ENCODE measurements around the gene PCDHGA12.
"Not testable (repeated sequence)": the region's sequence is repeated elsewhere in the genome, so short reads cannot be mapped to it uniquely, and the experiment has no call there.

PCDHGA12 gene

GRCh38 chr5:141430332-141431113 is at the start of gene PCDHGA12:
TSS of gene PCDHGA12 (plus strand) at chr5:141430507. CDS start at chr5:141430760, 253 bp downstream.
- DNase-seq (ENCODE audit: low spot score), result no peak

GRCh38 chr5:141382469-141383294 is 47.6 kb upstream of the PCDHGA12 start, which contains the start of gene PCDHGA7:
TSS of gene PCDHGA7 (plus strand) at chr5:141382742. CDS start at chr5:141382900, 158 bp downstream.
- DNase-seq (ENCODE audit: low spot score), result no peak

- no peak for DNase-seq (ENCODE audit: low spot score)
Measured at GRCh38 chr5:141383345-141383744, 47.0 kb upstream of the PCDHGA12 start.

GRCh38 chr5:141384471-141385267 is 45.6 kb upstream of the PCDHGA12 start:
- no peak for DNase-seq (ENCODE audit: low spot score)

DNA sequence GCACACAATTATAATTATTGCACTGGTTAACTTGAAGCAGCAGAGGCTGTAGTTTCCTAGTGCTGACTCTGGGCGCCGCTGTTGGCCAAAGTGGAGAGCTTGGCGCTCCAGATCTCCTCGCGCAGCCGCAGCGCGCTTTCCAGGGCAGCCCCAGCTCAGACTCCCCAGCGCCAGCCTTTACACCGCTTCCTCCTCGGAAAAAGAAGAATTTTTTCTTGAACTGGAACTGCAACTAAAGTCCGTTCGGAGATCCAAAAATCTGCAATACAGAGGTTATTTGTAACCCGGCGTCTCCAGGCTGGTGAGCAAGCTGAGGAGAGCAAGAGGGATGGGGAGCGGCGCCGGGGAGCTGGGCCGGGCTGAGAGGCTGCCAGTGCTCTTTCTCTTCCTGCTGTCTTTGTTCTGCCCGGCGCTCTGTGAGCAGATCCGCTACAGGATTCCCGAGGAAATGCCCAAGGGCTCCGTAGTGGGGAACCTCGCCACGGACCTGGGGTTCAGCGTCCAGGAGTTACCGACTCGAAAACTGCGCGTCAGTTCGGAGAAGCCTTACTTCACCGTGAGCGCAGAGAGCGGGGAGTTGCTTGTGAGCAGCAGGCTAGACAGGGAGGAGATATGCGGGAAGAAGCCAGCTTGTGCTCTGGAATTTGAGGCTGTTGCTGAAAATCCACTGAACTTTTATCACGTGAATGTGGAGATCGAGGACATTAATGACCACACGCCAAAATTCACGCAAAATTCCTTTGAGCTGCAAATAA is 42.6 kb upstream of the PCDHGA12 start, which contains the start of gene PCDHGB4:
PCDHGB4 (plus strand) TSS at position 142 of the 755 bp plus-strand sequence; CDS start at position 329, 187 bp downstream.
- DNase-seq (ENCODE audit: low spot score), result not testable (repeated sequence)

DNA sequence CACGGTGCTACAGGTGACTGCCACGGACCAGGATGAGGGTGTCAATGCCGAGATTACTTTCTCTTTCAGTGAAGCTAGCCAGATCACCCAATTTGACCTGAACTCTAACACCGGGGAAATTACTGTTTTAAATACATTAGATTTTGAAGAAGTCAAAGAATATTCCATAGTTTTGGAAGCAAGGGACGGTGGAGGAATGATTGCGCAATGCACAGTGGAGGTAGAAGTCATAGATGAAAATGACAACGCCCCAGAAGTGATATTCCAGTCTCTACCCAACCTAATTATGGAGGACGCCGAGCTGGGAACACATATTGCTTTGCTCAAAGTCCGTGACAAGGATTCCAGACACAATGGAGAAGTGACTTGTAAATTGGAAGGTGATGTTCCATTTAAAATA is 41.6 kb upstream of the PCDHGA12 start:
- no peak for DNase-seq (ENCODE audit: low spot score)

DNA sequence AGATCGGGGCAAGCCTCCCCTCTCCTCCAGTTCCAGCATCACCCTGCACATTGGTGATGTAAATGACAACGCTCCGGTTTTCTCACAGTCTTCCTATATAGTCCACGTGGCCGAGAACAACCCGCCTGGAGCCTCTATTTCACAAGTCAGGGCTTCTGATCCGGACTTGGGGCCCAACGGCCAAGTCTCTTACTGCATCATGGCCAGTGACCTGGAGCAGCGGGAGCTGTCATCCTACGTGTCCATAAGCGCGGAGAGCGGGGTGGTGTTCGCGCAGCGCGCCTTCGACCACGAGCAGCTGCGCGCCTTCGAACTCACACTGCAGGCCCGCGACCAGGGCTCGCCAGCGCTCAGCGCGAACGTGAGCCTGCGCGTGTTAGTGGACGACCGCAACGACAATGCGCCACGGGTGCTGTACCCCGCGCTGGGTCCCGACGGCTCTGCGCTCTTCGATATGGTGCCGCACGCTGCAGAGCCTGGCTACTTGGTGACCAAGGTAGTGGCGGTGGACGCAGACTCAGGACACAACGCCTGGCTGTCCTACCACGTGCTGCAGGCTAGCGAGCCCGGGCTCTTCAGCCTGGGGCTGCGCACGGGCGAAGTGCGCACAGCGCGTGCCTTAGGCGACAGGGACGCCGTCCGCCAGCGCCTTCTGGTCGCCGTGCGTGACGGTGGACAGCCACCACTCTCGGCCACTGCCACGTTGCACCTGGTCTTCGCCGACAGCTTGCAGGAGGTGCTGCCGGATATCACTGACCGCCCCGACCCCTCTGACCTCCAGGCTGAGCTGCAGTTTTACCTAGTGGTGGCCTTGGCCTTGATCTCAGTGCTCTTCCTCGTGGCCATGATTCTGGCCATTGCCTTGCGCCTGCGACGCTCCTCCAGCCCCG is 40.9 kb upstream of the PCDHGA12 start:
- DNase-seq (ENCODE audit: low spot score), result no peak

- no peak for DNase-seq (ENCODE audit: low spot score)
Measured at GRCh38 chr5:141392429-141393198, 37.7 kb upstream of the PCDHGA12 start, which contains the start of gene PCDHGA8. TSS of gene PCDHGA8 (plus strand) at chr5:141392633. CDS start at chr5:141392814, 181 bp downstream.

DNA sequence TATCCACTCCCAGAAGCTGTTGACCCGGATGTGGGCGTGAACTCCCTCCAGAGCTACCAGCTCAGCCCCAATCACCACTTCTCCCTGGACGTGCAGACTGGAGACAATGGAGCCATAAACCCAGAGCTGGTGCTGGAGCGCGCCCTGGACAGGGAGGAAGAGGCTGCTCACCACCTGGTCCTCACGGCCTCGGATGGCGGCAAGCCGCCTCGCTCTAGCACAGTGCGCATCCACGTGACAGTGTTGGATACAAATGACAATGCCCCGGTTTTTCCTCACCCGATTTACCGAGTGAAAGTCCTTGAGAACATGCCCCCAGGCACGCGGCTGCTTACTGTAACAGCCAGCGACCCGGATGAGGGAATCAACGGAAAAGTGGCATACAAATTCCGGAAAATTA is 37.0 kb upstream of the PCDHGA12 start:
- DNase-seq (ENCODE audit: low spot score), result no peak

- not testable (repeated sequence) for DNase-seq (ENCODE audit: low spot score)
Measured at GRCh38 chr5:141394401-141395187, 35.7 kb upstream of the PCDHGA12 start.

DNA sequence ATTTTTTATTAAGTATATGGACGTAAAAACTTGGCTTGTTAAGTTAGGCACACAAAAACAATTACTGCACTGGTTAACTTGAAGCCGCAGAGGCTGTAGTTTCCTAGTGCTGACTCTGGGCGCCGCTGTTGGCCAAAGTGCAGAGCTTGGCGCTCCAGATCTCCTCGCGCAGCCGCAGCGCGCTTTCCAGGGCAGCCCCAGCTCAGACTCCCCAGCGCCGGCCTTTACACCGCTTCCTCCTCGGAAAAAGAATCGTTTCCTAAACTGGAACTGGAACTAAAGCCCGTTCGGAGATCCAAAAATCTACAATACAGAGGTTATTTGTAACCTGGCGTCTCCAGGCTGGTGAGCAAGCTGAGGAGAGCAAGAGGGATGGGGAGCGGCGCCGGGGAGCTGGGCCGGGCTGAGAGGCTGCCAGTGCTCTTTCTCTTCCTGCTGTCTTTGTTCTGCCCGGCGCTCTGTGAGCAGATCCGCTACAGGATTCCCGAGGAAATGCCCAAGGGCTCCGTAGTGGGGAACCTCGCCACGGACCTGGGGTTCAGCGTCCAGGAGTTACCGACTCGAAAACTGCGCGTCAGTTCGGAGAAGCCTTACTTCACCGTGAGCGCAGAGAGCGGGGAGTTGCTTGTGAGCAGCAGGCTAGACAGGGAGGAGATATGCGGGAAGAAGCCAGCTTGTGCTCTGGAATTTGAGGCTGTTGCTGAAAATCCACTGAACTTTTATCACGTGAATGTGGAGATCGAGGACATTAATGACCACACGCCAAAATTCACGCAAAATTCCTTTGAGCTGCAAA is 32.4 kb upstream of the PCDHGA12 start, which contains the start of gene PCDHGB5:
PCDHGB5 (plus strand) TSS at position 192 of the 796 bp plus-strand sequence; CDS start at position 373, 181 bp downstream.
- DNase-seq (ENCODE audit: low spot score), result peak; percentile 23

DNA sequence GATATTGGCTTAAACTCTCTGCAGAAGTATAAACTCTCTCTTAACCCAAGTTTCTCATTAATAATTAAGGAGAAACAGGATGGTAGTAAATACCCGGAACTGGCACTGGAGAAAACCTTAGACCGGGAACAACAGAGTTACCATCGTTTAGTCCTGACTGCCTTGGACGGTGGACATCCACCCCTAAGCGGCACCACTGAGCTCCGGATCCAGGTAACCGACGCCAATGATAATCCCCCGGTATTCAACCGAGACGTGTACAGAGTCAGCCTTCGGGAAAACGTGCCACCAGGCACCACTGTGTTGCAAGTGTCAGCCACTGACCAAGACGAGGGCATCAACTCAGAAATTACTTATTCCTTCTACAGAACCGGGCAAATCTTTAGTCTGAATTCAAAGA is 31.7 kb upstream of the PCDHGA12 start:
- no peak for DNase-seq (ENCODE audit: low spot score)

GRCh38 chr5:141399555-141400258 is 30.6 kb upstream of the PCDHGA12 start:
- no peak for DNase-seq (ENCODE audit: low spot score)

DNA sequence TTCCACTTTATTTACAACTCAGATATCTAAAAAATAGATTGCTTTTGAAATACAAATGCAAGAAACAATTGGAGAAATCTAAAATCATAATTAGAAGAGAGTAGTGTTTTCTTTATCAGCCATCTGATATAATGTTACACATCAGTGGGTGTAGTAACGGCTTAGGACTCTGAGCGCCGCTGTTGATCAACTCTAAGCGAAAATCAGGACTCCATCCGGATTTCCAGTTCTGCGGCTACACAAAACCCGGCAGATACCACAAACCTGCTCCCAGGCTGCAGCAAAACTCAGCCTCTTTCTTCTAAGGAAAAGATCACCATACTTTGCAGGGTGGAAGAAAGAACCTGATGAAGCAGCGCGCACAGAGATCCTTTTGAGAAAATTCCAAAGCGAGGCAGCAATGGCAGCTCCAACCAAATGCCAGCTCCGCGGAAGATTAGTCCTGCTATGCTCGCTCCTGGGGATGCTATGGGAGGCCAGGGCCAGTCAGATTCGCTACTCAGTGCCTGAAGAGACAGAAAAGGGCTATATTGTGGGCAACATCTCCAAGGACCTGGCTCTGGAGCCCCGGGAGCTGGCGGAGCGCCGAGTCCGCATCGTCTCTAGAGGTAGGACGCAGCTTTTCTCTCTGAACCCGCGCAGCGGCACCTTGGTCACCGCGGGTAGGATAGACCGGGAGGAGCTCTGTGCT is 27.6 kb upstream of the PCDHGA12 start, which contains the start of gene PCDHGA9:
PCDHGA9 (plus strand) TSS at position 226 of the 691 bp plus-strand sequence; CDS start at position 401, 175 bp downstream.
- DNase-seq (ENCODE audit: low spot score), result no peak

GRCh38 chr5:141403387-141403786 is 26.9 kb upstream of the PCDHGA12 start:
- no peak for DNase-seq (ENCODE audit: low spot score)
